ENCODE data around the gene MAPK8.

DNA sequence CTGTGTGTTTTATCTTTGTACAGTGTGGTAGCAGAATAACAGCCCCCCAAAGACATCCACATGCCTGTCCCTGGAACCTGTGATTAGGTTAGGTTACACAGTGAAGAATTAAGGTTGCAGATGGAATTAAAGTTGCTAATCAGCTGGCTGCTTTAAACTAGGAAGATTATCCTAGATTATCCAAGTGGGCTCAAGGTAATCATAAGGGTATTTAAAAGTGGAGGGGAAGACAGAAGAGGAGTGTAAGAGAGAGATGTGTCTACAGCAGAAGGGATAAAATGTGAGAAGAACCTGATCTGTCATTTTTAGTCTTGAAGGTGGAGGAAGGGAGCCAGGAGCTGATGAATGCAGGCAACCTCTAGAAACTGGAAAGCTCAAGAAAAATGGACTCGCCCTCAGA is 180.8 kb downstream of the MAPK8 start:
- TF ChIP-seq, protein P1, sequence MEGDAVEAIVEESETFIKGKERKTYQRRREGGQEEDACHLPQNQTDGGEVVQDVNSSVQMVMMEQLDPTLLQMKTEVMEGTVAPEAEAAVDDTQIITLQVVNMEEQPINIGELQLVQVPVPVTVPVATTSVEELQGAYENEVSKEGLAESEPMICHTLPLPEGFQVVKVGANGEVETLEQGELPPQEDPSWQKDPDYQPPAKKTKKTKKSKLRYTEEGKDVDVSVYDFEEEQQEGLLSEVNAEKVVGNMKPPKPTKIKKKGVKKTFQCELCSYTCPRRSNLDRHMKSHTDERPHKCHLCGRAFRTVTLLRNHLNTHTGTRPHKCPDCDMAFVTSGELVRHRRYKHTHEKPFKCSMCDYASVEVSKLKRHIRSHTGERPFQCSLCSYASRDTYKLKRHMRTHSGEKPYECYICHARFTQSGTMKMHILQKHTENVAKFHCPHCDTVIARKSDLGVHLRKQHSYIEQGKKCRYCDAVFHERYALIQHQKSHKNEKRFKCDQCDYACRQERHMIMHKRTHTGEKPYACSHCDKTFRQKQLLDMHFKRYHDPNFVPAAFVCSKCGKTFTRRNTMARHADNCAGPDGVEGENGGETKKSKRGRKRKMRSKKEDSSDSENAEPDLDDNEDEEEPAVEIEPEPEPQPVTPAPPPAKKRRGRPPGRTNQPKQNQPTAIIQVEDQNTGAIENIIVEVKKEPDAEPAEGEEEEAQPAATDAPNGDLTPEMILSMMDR (conservative IDR thresholded peaks at IDR 0.05) = no peak
- no peak for TF ChIP-seq ZFX (IDR thresholded peaks at IDR 0.05)
